Endothelial cell of umbilical vein (primary cell): ENCODE measurements around the gene TMEM175. TPM values are rescaled to one million over a fixed set of nuclear protein-coding genes. Genes with fewer than 3 reads are reported as not detected.

Source experiments
- BruUV-seq: library from RNA; stranded (reverse); fragments of 400-500 nt; replicated peaks from 2 replicates; lab custom pipeline; 2021; lab: Mats Ljungman, UMichigan
- CTCF ChIA-PET: fragments of 300-600, 350-600 bp; sonication (Branson Sonifier 250); formaldehyde crosslinking; loops from one replicate; lab custom pipeline; 2021; ENCODE audit warnings: antibody characterized with exemption, inconsistent platforms; lab: Charles Lee
- POLR2A ChIA-PET: fragments of 300-600, 350-600 bp; sonication (Branson Sonifier 250); formaldehyde crosslinking; loops from one replicate; lab custom pipeline; 2021; ENCODE audit warnings: antibody characterized with exemption, inconsistent platforms; lab: Charles Lee
- DNase-seq: peaks from one replicate; pipeline ENCODE4 v3.0.0-alpha.2; 2011; ENCODE audit warnings: low read depth, low spot score
- FAIRE-seq: peaks from 2 replicates; lab custom pipeline; 2011; peaks lifted over from hg19 to GRCh38; lab: Jason Lieb, UNC
- H2AFZ ChIP-seq: 2 replicates; pipeline ENCODE4 v1.6.0; 2012; ENCODE audit warnings: low read depth, low read length, control low read depth, inconsistent platforms
- H3K27ac ChIP-seq: 2 replicates; pipeline ENCODE4 v1.5.1; 2011; ENCODE audit warnings: low read depth, mild to moderate bottlenecking, control low read depth, low read length, moderate library complexity; ENCODE audit not compliant: insufficient read depth
- H3K27me3 ChIP-seq, 2 experiments: 2 replicates each; pipeline versions ENCODE4 v1.6.0 to v1.6.1; 2011; ENCODE audit warnings: low read length in 2 of 2, mixed read lengths in 1 of 2; ENCODE audit not compliant: control insufficient read depth in 2 of 2, insufficient read depth in 2 of 2
- H3K36me3 ChIP-seq, 2 experiments: 2 replicates in 1 of 2; 3 replicates in 1 of 2; pipeline ENCODE4 v1.5.1; 2011; ENCODE audit warnings: low read length in 2 of 2, mild to moderate bottlenecking in 1 of 2, moderate library complexity in 1 of 2; ENCODE audit not compliant: control insufficient read depth in 2 of 2, insufficient read depth in 2 of 2; ENCODE audit errors: extremely low read depth in 1 of 2
- H3K4me1 ChIP-seq: 3 replicates; pipeline ENCODE4 v1.5.1; 2011; ENCODE audit warnings: mild to moderate bottlenecking, low read length; ENCODE audit not compliant: control insufficient read depth, insufficient read depth; ENCODE audit errors: extremely low read depth
- H3K4me2 ChIP-seq: 2 replicates; pipeline ENCODE4 v1.6.1; 2011; ENCODE audit warnings: low read length, control low read depth, mixed read lengths; ENCODE audit not compliant: insufficient read depth
- H3K4me3 ChIP-seq, 3 experiments: fragments of 200-600 bp in 1 of 3; sonication (generic), shearing (Covaris generic) in 1 of 3; replicated peaks in 1 of 3; 2 replicates each; pipeline ENCODE4 v1.5.1; 2011 to 2016; ENCODE audit warnings: control low read depth in 3 of 3, low read length in 3 of 3, mild to moderate bottlenecking in 2 of 3, inconsistent platforms in 1 of 3, low read depth in 1 of 3, moderate library complexity in 1 of 3; ENCODE audit not compliant: insufficient read depth in 1 of 3
- H3K79me2 ChIP-seq: 2 replicates; pipeline ENCODE4 v1.6.0; 2012; ENCODE audit warnings: low read length, inconsistent platforms; ENCODE audit not compliant: control insufficient read depth, insufficient read depth
- H3K9ac ChIP-seq: replicated peaks from 2 replicates; pipeline ENCODE3; 2011; ENCODE audit warnings: low read length, control low read depth; ENCODE audit not compliant: insufficient read depth; ENCODE audit errors: extremely low read depth
- H3K9me1 ChIP-seq: replicated peaks from 3 replicates; pipeline ENCODE4 v1.6.0; 2011; ENCODE audit warnings: mild to moderate bottlenecking, low read length; ENCODE audit not compliant: control insufficient read depth, insufficient read depth; ENCODE audit errors: extremely low read depth
- H3K9me3 ChIP-seq: replicated peaks from 2 replicates; pipeline ENCODE4 v1.5.1; 2012; ENCODE audit warnings: low read length, inconsistent platforms; ENCODE audit not compliant: control insufficient read depth, insufficient read depth
- H4K20me1 ChIP-seq: replicated peaks from 2 replicates; pipeline ENCODE3; 2011; ENCODE audit warnings: mild to moderate bottlenecking, low read length; ENCODE audit not compliant: control insufficient read depth, insufficient read depth; ENCODE audit errors: extremely low read depth
- EZH2 ChIP-seq: IDR thresholded peaks from 2 replicates; pipeline ENCODE4 v1.6.1; 2012; ENCODE audit warnings: borderline replicate concordance, low read depth, mild to moderate bottlenecking, moderate library complexity, low read length, inconsistent platforms; ENCODE audit not compliant: severe bottlenecking
- FOS ChIP-seq: IDR thresholded peaks from 2 replicates; pipeline ENCODE4 v1.6.1; 2011; ENCODE audit warnings: mild to moderate bottlenecking, low read length, moderate library complexity, borderline replicate concordance; ENCODE audit not compliant: insufficient read depth
- POLR2A ChIP-seq: IDR thresholded peaks from 2 replicates; pipeline ENCODE4 v1.6.1; 2012; ENCODE audit warnings: low read depth, mild to moderate bottlenecking, control low read depth, low read length
- POLR2AphosphoS5 ChIP-seq: IDR thresholded peaks from 2 replicates; pipeline ENCODE4 v1.6.1; 2012; ENCODE audit warnings: low read depth, mild to moderate bottlenecking, control low read depth, low read length, moderate library complexity; ENCODE audit not compliant: insufficient read depth
- dilution Hi-C: fragments of 300-500 bp; cut with MboI; formaldehyde crosslinking; loops from one replicate; pipeline ENCODE4 v1.15.0; 2019; ENCODE audit warnings: low sequenced_read_pairs; ENCODE audit not compliant: extremely low pct_ligation_motif_present
- intact Hi-C: fragments of 100-400 bp; cut with micrococcal nuclease; formaldehyde crosslinking; loops from one replicate; pipeline ENCODE4 v1.10.0; 2022
- polyA plus RNA-seq, 4 experiments: library from polyadenylated mRNA; depleted of rRNA in 3 of 4; stranded (reverse) in 3 of 4; unstranded in 1 of 4; fragments of >200 nt; gene quantifications; 2 replicates each; pipeline versions ENCODE4 v1.2.1 to v1.2.3, GENCODE V29; 2011 to 2012; ENCODE audit warnings: missing spikeins in 1 of 4
- total RNA-seq: library from RNA; stranded (reverse); gene quantifications from 2 replicates; pipeline ENCODE4 v1.2.3, GENCODE V29; 2021
- TF ChIP-seq, protein P1 (sequence below), 2 donors: IDR thresholded peaks; 1 replicate in 1 of 2; 2 replicates in 1 of 2; pipeline ENCODE4 v1.5.1; 2011; ENCODE audit warnings: low read length in 2 of 2, mild to moderate bottlenecking in 2 of 2, moderate library complexity in 2 of 2, control low read depth in 1 of 2, inconsistent platforms in 1 of 2, low read depth in 1 of 2; ENCODE audit not compliant: insufficient read depth in 1 of 2; ENCODE audit errors: extremely low read depth in 1 of 2
- TF ChIP-seq, protein P2 (sequence below): IDR thresholded peaks from 2 replicates; pipeline ENCODE4 v1.6.1; 2011; ENCODE audit not compliant: insufficient read depth, insufficient read length

TMEM175 gene
- total and polyA plus RNA-seq, 2 donors (not counting 3 experiments of a cell fraction or from before 2014, with no cell fraction given) = 21.9 to 80.1 TPM

- Histone ChIP-seq H3K4me1 (peaks cover 8% of the 10 kb centered on the region), H3K4me3 (no peak overlapping the region), H3K9ac (no peak overlapping the region), H3K9me3 (no peaks in the 10 kb centered on the region), H4K20me1 (peaks cover 5% of the 10 kb centered on the region), H3K36me3 (peaks cover 4 to 9% of the 10 kb centered on the region in 2 experiments), H3K4me2 (peak overlapping the region; percentile 48), H3K9me1 (no peaks in the 10 kb centered on the region), H2AFZ (no peak overlapping the region), H3K27ac (no peak overlapping the region), H3K79me2 (peaks cover 57% of the 10 kb centered on the region), H3K27me3 (no peaks in the 10 kb centered on the region)
- TF ChIP-seq, protein P1, sequence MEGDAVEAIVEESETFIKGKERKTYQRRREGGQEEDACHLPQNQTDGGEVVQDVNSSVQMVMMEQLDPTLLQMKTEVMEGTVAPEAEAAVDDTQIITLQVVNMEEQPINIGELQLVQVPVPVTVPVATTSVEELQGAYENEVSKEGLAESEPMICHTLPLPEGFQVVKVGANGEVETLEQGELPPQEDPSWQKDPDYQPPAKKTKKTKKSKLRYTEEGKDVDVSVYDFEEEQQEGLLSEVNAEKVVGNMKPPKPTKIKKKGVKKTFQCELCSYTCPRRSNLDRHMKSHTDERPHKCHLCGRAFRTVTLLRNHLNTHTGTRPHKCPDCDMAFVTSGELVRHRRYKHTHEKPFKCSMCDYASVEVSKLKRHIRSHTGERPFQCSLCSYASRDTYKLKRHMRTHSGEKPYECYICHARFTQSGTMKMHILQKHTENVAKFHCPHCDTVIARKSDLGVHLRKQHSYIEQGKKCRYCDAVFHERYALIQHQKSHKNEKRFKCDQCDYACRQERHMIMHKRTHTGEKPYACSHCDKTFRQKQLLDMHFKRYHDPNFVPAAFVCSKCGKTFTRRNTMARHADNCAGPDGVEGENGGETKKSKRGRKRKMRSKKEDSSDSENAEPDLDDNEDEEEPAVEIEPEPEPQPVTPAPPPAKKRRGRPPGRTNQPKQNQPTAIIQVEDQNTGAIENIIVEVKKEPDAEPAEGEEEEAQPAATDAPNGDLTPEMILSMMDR (IDR thresholded peaks at IDR 0.05; ENCODE audit: extremely low read depth in 1 of 2, insufficient read depth in 1 of 2, low read depth in 1 of 2, low read length in 2 of 2) = no peak
- TF ChIP-seq, protein P2, sequence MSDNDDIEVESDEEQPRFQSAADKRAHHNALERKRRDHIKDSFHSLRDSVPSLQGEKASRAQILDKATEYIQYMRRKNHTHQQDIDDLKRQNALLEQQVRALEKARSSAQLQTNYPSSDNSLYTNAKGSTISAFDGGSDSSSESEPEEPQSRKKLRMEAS = no peak
- TF ChIP-seq EZH2 (no peak), POLR2A (no peak), FOS (no peak), POLR2AphosphoS5 (no peak)
- ChIA-PET POLR2A (no interaction called here), CTCF (no interaction called here)
- dilution Hi-C loops = no loop called here
- intact Hi-C loops = loop anchor here (2.0 kb wide), 1 partner anchor 28 kb away; no protein-coding TSS in a partner anchor
- no peak for DNase-seq
- no TSS peak for BruUV-seq
- no peak for FAIRE-seq
These were observed 17.2 kb upstream of the TMEM175 start for GRCh38 chr4:915041-915474.
